Activated CD4-positive, alpha-beta T cell treated with anti-CD3 and anti-CD28 coated beads, Interleukin-2, amount 10 ng/mL, durations not matched to agents 24 days and 14 days (primary cell): Measurements from ENCODE around the gene PKD2L2. TPM values are rescaled to one million over a fixed set of nuclear protein-coding genes. Genes with fewer than 3 reads are reported as not detected.
"Not testable (repeated sequence)": the region's sequence is repeated elsewhere in the genome, so short reads cannot be mapped to it uniquely, and the experiment has no call there.

Experiments
- DNase-seq: peaks from one replicate; pipeline ENCODE4 v3.0.0; 2022
- H3K27ac Mint-ChIP-seq: one replicate; pipeline ENCODE4 v1.8.0; 2022; ENCODE audit warnings: mild to moderate bottlenecking, mixed read lengths
- H3K27me3 Mint-ChIP-seq: one replicate; pipeline ENCODE4 v1.8.0; 2022; ENCODE audit warnings: mixed read lengths
- H3K36me3 Mint-ChIP-seq: one replicate; pipeline ENCODE4 v1.8.0; 2022; ENCODE audit warnings: low read depth, mild to moderate bottlenecking, mixed read lengths
- H3K4me1 Mint-ChIP-seq: one replicate; pipeline ENCODE4 v1.8.0; 2021; ENCODE audit warnings: mixed read lengths
- H3K4me3 Mint-ChIP-seq: one replicate; pipeline ENCODE4 v1.8.0; 2022; ENCODE audit warnings: mild to moderate bottlenecking, moderate library complexity, mixed read lengths
- H3K9me3 Mint-ChIP-seq: one replicate; pipeline ENCODE4 v1.8.0; 2021; ENCODE audit warnings: mixed read lengths
- intact Hi-C: fragments of 100-400 bp; cut with micrococcal nuclease; formaldehyde crosslinking; loops from one replicate; pipeline ENCODE4 v1.15.1; 2023
- total RNA-seq: library from RNA; stranded (reverse); gene quantifications from 2 replicates; pipeline ENCODE4 v1.2.3, GENCODE V29; 2022

Gene PKD2L2
- total RNA-seq, 1 donor from 2014 or later = not detected

GRCh38 chr5:137901011-137901817 lies 12.0 kb downstream of the PKD2L2 start:
- DNase-seq = no peak
- Mint-ChIP-seq H3K36me3 (no peaks in the 10 kb centered on the region), H3K9me3 (no peaks in the 10 kb centered on the region), H3K27ac (no peak overlapping the region), H3K4me1 (no peaks in the 10 kb centered on the region), H3K27me3 (peaks cover 6% of the 10 kb centered on the region), H3K4me3 (no peak overlapping the region)
- intact Hi-C loops = no loop called here

DNA sequence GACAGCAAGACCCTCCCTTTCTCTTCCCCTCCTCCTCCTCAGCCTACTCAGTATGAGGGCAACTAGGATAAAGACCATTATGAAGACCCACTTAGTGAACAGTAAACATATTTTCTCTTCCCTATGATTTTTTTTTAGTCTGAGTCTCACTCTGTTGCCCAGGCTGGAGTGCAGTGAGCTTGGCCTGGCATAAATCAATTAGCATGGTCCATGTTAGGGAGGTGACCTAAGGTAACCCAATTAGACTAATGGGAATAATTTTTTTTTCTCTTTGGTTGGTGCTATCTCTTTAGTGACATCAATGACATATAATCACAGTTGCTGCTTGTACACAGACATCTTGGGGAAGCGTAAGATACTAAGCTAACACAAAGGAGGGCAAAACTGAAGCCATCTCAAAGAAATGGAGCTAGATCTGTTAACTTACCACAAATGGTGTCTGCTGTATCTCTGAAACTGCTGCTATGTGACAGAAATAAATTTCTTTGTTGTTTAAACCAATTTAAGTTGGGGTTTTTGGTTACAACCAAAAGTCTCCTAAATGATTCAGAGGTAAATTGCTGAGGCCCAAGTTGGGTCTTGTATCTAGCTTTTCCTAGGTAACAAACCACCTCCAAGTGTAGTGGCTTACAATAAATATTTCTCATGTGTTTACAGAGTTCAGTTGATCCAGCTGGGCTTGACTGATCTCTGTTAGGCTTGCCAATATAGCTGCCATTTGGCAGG lies 13.3 kb downstream of the PKD2L2 start:
- Mint-ChIP-seq H3K27ac (no peak overlapping the region), H3K36me3 (no peaks in the 10 kb centered on the region), H3K4me1 (no peaks in the 10 kb centered on the region), H3K27me3 (peaks cover 10% of the 10 kb centered on the region), H3K9me3 (no peaks in the 10 kb centered on the region), H3K4me3 (no peak overlapping the region)
- no peak for DNase-seq
- intact Hi-C loops = no loop called here

GRCh38 chr5:137914758-137915157 lies 25.5 kb downstream of the PKD2L2 start:
- DNase-seq = no peak
- H3K36me3 Mint-ChIP-seq = no peaks in the 10 kb centered on the region
- H3K4me3 Mint-ChIP-seq = no peak overlapping the region
- no peaks in the 10 kb centered on the region for H3K4me1 Mint-ChIP-seq
- peaks cover 7% of the 10 kb centered on the region for H3K27me3 Mint-ChIP-seq
- intact Hi-C loops = no loop called here
- peaks cover 19% of the 10 kb centered on the region for H3K9me3 Mint-ChIP-seq
- H3K27ac Mint-ChIP-seq = no peak overlapping the region

GRCh38 chr5:137916923-137917322 lies 27.7 kb downstream of the PKD2L2 start:
- Mint-ChIP-seq H3K4me3 (no peak overlapping the region), H3K27ac (no peak overlapping the region), H3K9me3 (peaks cover 19% of the 10 kb centered on the region), H3K4me1 (no peaks in the 10 kb centered on the region), H3K27me3 (peaks cover 3% of the 10 kb centered on the region), H3K36me3 (no peaks in the 10 kb centered on the region)
- intact Hi-C loops = no loop called here
- DNase-seq = no peak

GRCh38 chr5:137921931-137922330 lies 32.7 kb downstream of the PKD2L2 start:
- Mint-ChIP-seq H3K9me3 (peaks cover 7% of the 10 kb centered on the region), H3K4me1 (no peaks in the 10 kb centered on the region), H3K36me3 (no peaks in the 10 kb centered on the region), H3K27me3 (peaks cover under 1% of the 10 kb centered on the region), H3K27ac (no peak overlapping the region), H3K4me3 (no peak overlapping the region)
- no peak for DNase-seq
- intact Hi-C loops = no loop called here

GRCh38 chr5:137923856-137924255 lies 34.6 kb downstream of the PKD2L2 start:
- Mint-ChIP-seq H3K4me3 (no peak overlapping the region), H3K9me3 (no peaks in the 10 kb centered on the region), H3K36me3 (peaks cover under 1% of the 10 kb centered on the region), H3K27me3 (no peaks in the 10 kb centered on the region), H3K27ac (no peak overlapping the region), H3K4me1 (no peaks in the 10 kb centered on the region)
- intact Hi-C loops = no loop called here
- DNase-seq = no peak

GRCh38 chr5:137932800-137933199 lies 43.5 kb downstream of the PKD2L2 start:
- Mint-ChIP-seq H3K36me3 (peaks cover 7% of the 10 kb centered on the region), H3K9me3 (no peaks in the 10 kb centered on the region)

GRCh38 chr5:137933491-137933911 lies 44.2 kb downstream of the PKD2L2 start:
- H3K36me3 Mint-ChIP-seq = peaks cover 7% of the 10 kb centered on the region
- no peak for DNase-seq
- H3K27me3 Mint-ChIP-seq = no peaks in the 10 kb centered on the region
- no peaks in the 10 kb centered on the region for H3K9me3 Mint-ChIP-seq
- intact Hi-C loops = no loop called here
- H3K27ac Mint-ChIP-seq = no peak overlapping the region
- no peak overlapping the region for H3K4me3 Mint-ChIP-seq
- no peaks in the 10 kb centered on the region for H3K4me1 Mint-ChIP-seq

More at GRCh38 chr5:137932800-137933199, 43.5 kb downstream of the PKD2L2 start:
- Mint-ChIP-seq H3K4me1 (no peaks in the 10 kb centered on the region), H3K4me3 (no peak overlapping the region), H3K27ac (no peak overlapping the region), H3K27me3 (no peaks in the 10 kb centered on the region)
- intact Hi-C loops = no loop called here
- DNase-seq = no peak

- intact Hi-C loops = no loop called here
- no peak overlapping the region for H3K27ac Mint-ChIP-seq
- peaks cover 18% of the 10 kb centered on the region for H3K36me3 Mint-ChIP-seq
- peaks cover 4% of the 10 kb centered on the region for H3K4me1 Mint-ChIP-seq
- no peaks in the 10 kb centered on the region for H3K9me3 Mint-ChIP-seq
- no peak overlapping the region for H3K4me3 Mint-ChIP-seq
- DNase-seq = no peak
- no peaks in the 10 kb centered on the region for H3K27me3 Mint-ChIP-seq
These were observed 45.9 kb downstream of the PKD2L2 start for GRCh38 chr5:137935190-137935589.

GRCh38 chr5:137935694-137936093 lies 46.4 kb downstream of the PKD2L2 start:
- Mint-ChIP-seq H3K9me3 (no peaks in the 10 kb centered on the region), H3K27me3 (no peaks in the 10 kb centered on the region), H3K27ac (no peak overlapping the region), H3K4me1 (peaks cover 4% of the 10 kb centered on the region), H3K4me3 (no peak overlapping the region), H3K36me3 (peaks cover 21% of the 10 kb centered on the region)
- no peak for DNase-seq
- intact Hi-C loops = no loop called here

DNA sequence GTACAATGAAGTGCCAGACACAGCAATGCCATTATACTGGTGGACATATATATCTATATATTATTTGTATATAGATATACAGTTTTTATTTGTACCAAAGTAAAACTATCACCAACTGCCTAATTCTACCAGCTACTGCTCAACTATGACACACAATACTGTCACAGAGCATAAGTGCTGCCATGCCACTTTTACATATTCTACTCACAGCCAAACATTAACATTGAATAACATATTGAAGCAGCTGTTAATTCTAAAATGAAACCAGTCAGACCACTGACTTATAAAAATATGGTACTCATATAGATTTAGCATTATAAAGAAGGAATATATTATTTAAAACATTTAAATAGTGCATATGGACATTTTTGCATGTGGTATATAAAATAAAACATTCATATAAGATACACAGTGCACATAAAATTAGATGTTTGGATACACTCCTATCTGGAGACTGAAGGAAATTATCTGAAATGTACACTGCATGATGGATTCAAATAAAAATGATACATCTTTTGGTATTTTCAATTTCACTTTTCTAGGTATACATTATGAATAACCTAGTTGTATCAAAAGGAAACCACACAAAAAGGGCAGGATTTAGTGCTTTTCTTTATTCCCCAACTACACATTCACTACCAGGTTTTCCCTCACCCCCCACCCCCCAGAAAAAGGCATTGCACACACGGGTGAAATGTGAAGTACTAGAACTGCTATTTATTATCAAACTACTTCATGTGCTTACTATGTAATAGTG lies 48.9 kb downstream of the PKD2L2 start:
- Mint-ChIP-seq H3K9me3 (no peaks in the 10 kb centered on the region), H3K27me3 (no peaks in the 10 kb centered on the region), H3K4me3 (no peak overlapping the region), H3K27ac (no peak overlapping the region), H3K4me1 (peaks cover 4% of the 10 kb centered on the region), H3K36me3 (peaks cover 42% of the 10 kb centered on the region)
- no peak for DNase-seq
- intact Hi-C loops = loop anchor here (1.0 to 2.0 kb wide), 2 partner anchors 59 to 184 kb away; partner anchors contain the start of gene HNRNPA0

DNA sequence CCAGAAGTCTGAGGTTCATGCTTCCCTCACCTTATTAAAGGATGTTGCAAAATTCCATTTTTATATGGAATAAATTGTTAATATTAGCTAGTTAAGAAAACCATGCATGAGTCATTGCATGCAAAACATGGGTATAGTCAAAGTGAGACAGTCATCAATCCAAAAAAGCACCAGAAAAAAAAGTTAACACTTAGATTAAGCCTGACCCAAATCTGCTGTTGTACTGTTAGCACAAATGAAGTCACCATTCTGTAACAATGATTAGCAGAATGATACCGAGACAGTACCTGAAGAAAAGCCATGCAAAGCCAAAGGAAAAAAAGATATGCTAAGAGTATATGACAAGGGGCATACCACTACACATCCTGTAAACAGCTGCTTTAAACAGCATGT lies 49.5 kb downstream of the PKD2L2 start:
- Mint-ChIP-seq H3K27ac (peak overlapping the region; percentile 43), H3K9me3 (no peaks in the 10 kb centered on the region), H3K36me3 (peaks cover 42% of the 10 kb centered on the region), H3K4me1 (peaks cover 4% of the 10 kb centered on the region), H3K4me3 (no peak overlapping the region), H3K27me3 (no peaks in the 10 kb centered on the region)
- no peak for DNase-seq
- intact Hi-C loops = loop anchor here (1.0 to 2.0 kb wide), 2 partner anchors 58 to 184 kb away; partner anchors contain the start of gene HNRNPA0

DNA sequence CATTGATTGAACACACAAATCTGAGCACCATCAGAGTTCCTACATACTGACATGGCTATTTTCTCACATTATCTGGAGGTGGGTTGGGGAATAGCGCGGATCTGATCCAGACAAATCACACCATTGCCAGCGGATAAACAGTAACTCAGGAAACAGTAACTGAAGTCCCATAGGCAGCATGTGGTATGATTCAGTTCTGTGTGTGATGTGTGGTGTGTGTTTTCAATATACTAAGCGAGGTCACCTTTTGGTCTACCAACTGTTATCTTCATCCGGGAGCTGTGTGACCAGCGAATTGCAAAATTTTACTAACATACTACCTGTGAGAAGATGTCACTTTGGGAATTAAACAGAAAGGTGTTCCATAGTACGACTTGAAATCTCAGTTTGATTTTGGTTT lies 50.1 kb downstream of the PKD2L2 start:
- intact Hi-C loops = loop anchor here (2.0 kb wide), 1 partner anchor 57 kb away; no protein-coding TSS in a partner anchor
- H3K36me3 Mint-ChIP-seq = peaks cover 48% of the 10 kb centered on the region
- no peak overlapping the region for H3K4me3 Mint-ChIP-seq
- DNase-seq = no peak
- no peaks in the 10 kb centered on the region for H3K9me3 Mint-ChIP-seq
- H3K4me1 Mint-ChIP-seq = peaks cover 4% of the 10 kb centered on the region
- H3K27ac Mint-ChIP-seq = peak overlapping the region; percentile 43
- H3K27me3 Mint-ChIP-seq = no peaks in the 10 kb centered on the region

DNA sequence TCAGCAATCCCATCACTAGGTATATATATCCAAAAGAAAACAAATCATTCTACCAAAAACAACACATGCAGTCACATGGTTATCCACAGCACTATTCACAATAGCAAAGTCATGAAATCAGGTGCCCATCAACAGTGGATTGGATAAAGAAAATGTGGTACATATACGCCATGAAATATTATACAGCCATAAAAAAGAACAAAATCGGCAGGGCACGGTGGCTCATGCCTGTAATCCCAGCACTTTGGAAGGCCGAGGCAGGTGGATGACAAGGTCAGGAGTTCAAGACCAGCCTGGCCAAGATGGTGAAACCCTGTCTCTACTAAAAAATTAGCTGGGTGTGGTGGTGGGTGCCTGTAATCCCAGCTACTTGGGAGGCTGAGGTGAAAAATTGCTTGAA lies 55.0 kb downstream of the PKD2L2 start:
- H3K36me3 Mint-ChIP-seq = peaks cover 69% of the 10 kb centered on the region
- DNase-seq, intact Hi-C loops: not testable (repeated sequence)

More for the DNA sequence above, 55.0 kb downstream of the PKD2L2 start:
- H3K27me3 Mint-ChIP-seq, H3K27ac Mint-ChIP-seq, H3K4me1 Mint-ChIP-seq, H3K4me3 Mint-ChIP-seq, H3K9me3 Mint-ChIP-seq: not testable (repeated sequence)
